ENCODE measurements around the gene ENTPD6.

The ENTPD6 gene

DNA sequence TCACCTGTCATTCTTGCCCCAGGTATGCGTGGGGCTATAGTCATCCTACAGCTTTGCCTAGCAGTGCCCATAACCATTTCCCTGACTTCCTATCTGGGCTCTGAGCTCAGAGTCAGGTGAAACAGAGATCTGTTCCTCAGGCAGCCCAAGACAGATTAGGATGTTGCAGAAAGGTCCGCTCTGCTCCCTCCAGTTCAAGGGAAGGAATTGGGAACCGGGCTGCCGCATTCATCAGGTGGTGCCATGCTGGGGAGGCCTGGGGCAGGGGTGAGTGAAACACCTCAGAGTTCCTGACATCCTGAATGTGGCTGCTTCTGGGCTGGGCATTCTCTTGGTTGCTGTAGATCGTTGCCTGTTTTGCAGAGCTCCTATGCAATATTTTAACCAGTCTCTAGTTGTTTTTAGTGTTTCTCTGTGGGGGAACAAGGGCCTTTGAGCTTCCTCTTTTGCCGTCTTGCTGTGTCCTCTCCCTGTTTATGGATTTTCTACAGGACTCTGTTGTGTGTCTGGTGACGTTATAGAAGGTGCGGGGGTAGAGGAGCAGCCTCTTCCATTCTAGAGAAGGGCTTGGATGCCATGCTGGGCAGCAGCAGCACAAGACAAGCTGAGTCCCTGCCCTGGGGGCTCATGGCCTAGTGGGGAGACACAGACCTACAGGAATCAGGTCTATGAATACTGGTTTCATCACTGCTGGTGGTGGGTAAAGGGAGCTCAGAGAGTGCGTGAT, 9.2 kb downstream of the ENTPD6 start:
- DNase-seq (ENCODE audit: low read depth): no peak
- no peak overlapping the region for H3K4me3 ChIP-seq (ENCODE audit: low read depth, low read length)
- TF ChIP-seq, protein P1, sequence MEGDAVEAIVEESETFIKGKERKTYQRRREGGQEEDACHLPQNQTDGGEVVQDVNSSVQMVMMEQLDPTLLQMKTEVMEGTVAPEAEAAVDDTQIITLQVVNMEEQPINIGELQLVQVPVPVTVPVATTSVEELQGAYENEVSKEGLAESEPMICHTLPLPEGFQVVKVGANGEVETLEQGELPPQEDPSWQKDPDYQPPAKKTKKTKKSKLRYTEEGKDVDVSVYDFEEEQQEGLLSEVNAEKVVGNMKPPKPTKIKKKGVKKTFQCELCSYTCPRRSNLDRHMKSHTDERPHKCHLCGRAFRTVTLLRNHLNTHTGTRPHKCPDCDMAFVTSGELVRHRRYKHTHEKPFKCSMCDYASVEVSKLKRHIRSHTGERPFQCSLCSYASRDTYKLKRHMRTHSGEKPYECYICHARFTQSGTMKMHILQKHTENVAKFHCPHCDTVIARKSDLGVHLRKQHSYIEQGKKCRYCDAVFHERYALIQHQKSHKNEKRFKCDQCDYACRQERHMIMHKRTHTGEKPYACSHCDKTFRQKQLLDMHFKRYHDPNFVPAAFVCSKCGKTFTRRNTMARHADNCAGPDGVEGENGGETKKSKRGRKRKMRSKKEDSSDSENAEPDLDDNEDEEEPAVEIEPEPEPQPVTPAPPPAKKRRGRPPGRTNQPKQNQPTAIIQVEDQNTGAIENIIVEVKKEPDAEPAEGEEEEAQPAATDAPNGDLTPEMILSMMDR (conservative IDR thresholded peaks at IDR 0.05; ENCODE audit: low read depth, low read length): no peak

DNA sequence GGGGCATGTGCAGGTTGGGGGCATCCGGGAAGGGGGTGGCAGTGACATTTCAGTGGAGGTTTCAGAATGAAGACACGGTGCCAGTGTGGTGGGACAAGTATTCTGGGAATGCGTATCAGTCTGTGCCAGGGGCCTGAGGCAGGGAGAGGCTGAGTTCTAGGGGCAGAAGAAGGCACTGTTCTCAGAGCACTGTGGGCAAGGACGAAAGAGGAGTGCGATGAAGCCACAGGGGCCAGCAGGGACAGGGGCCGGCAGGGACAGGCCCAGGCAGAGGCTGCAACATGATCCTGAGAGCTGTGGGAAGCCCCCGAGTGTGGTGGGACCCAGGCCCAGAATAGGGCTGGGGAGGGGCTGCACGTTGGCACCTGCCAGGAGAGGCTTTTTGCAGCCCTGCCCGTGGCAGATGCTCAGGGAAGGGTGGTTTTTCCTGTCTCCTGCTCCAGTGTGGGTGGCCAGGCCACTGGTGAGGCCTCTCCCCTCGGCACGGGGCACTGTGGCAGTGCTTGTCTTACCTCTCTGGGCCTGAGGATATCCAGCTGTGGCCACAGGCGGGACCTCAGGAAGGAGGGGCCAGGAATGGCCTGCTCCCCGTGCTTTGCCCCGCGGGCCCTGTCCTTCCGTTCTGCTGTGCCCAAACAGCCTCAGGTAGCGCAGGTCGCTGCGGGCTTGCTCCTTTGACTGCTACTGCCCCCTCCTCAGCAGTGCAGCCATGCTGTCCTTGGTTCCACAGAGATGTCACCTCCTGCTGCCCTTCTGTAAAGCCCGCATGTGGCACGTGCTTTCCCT, 10.0 kb downstream of the ENTPD6 start:
- H3K4me3 ChIP-seq (ENCODE audit: low read depth, low read length): no peak overlapping the region
- no peak for DNase-seq (ENCODE audit: low read depth)
- TF ChIP-seq, protein P1 (conservative IDR thresholded peaks at IDR 0.05; ENCODE audit: low read depth, low read length): no peak

DNA sequence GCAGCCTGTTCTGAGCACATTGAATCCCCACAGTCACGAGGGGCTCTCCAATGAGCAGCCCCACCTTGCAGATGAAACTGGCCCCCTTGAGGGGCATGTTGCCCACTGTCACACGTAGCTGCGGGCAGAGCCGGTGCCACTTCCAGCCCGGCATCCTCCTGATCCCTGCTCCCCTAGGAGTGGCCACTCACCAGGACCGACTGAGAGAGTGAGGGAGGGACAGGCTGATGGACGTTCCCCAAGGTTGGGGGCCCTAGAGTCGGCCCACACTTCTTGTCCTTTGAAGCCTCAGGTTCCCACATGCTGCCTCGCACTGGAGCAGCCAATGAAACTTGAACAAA, 10.5 kb downstream of the ENTPD6 start:
- TF ChIP-seq, protein P1 (conservative IDR thresholded peaks at IDR 0.05; ENCODE audit: low read depth, low read length): no peak
- H3K4me3 ChIP-seq (ENCODE audit: low read depth, low read length): no peak overlapping the region
- no peak for DNase-seq (ENCODE audit: low read depth)

DNA sequence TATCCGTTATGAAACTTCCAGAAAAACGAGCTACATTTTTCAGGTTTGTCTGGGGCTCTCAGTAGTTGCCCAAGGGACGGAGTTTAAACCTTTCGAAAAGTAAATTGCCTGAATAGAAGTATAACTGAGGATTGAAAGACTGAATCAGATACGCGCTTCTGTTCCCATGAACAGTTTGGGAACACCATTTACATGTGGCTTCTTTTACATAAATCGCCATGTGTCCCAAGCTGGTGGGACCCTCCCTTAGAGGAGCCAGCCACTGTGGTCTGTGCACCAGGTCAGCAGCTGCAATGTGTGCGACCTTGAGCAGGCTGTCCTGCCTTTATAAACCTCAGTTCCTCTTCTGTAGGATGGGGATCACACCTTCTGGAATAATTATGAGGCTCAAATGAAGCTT, 11.0 kb downstream of the ENTPD6 start:
- TF ChIP-seq, protein P1 (conservative IDR thresholded peaks at IDR 0.05; ENCODE audit: low read depth, low read length): no peak

DNA sequence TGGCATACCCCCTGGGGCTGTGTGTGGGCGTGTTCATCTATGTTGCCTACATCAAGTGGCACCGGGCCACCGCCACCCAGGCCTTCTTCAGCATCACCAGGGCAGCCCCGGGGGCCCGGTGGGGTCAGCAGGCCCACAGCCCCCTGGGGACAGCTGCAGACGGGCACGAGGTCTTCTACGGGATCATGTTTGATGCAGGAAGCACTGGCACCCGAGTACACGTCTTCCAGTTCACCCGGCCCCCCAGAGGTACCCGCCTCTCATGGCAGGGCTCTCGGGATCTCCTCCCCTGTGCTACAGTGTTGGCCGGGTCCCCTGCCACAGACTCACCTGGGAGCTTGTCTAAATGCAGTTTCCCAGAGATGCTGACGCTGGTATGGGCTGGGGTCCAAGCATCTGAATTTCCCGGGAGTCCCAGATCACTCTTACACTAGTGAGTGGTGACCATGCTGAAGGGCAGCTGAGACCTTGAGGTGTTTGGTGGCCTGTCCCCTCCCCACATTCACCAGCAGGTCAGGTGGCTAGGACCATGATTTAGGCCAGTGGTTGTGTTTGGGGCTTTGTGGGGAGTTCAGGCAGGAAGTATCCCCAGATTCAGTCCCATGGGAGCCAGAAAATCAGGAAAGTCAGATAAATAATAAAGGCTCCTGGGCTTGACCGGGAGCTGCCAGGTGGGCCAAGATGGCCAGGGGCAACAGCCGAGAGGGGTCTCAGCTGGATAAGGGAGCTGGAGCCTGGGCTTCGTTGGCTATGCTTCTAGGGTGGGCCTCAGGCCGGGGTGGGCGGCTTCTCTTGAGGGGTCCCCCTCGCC, 11.8 kb downstream of the ENTPD6 start:
- TF ChIP-seq, protein P1 (conservative IDR thresholded peaks at IDR 0.05; ENCODE audit: low read depth, low read length): no peak
- no peak for DNase-seq (ENCODE audit: low read depth)
- H3K4me3 ChIP-seq (ENCODE audit: low read depth, low read length): no peak overlapping the region

More for the DNA sequence above, 11.0 kb downstream of the ENTPD6 start:
- no peak overlapping the region for H3K4me3 ChIP-seq (ENCODE audit: low read depth, low read length)
- no peak for DNase-seq (ENCODE audit: low read depth)

DNA sequence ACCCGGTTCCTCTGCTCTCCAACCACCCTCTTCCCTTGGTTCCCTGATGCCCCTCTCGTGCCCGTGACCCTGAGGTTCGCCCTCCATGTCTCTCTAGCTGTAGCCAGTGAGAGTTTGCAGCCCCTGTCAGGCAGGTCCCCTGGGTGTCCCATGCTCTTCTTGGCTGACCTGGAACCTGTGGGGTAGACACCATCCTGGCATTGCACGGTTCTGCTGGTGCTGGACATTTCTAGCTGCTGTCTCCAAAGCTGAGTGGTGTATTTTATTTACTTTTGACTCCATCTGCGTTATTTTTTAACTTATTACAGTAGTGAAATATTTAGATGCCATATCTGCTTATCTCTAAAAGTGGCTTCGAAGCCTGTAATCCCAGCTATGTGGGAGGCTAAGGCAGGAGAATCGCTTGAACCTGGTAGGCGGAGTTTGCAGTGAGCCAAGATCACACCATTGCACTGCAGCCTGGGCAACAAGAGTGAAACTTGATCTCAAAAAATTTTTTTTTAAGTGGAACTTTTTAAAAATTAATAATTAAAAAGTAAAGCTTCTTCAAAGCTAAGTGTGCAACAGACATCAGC, 12.5 kb downstream of the ENTPD6 start:
- no peak for DNase-seq (ENCODE audit: low read depth)
- TF ChIP-seq, protein P1 (conservative IDR thresholded peaks at IDR 0.05; ENCODE audit: low read depth, low read length): no peak
- H3K4me3 ChIP-seq (ENCODE audit: low read depth, low read length): no peak overlapping the region
